Common myeloid progenitor, CD34-positive (primary cell): ENCODE results near the gene SLC17A2.
A peak's percentile ranks its signal among the peaks of the same experiment; 100 is the strongest.

Experiments
- CTCF ChIA-PET: fragments of 350-600 bp; sonication (Branson Sonifier 250); formaldehyde crosslinking; loops from one replicate; lab custom pipeline; 2021; ENCODE audit warnings: antibody characterized with exemption; lab: Charles Lee
- POLR2A ChIA-PET: fragments of 350-600 bp; sonication (Branson Sonifier 250); formaldehyde crosslinking; loops from one replicate; lab custom pipeline; 2021; ENCODE audit warnings: antibody characterized with exemption; lab: Charles Lee
- DNase-seq, 3 donors: peaks; one replicate each; pipeline versions ENCODE4 v3.0.0 to v3.0.0-alpha.2; 2013
- H3K27ac ChIP-seq, 2 experiments: 1 replicate in 1 of 2; 2 replicates in 1 of 2; pipeline ENCODE4 v1.7.0; 2013; ENCODE audit warnings: inconsistent platforms in 2 of 2, low read length in 2 of 2, mild to moderate bottlenecking in 2 of 2, low read depth in 1 of 2, moderate library complexity in 1 of 2; ENCODE audit not compliant: severe bottlenecking in 2 of 2, insufficient read depth in 1 of 2, poor library complexity in 1 of 2
- H3K27me3 ChIP-seq, 5 experiments: replicated peaks in 2 of 5; 1 replicate in 3 of 5; 2 replicates in 2 of 5; pipeline versions ENCODE4 v1.6.1 to v1.7.0; 2013; ENCODE audit warnings: low read length in 4 of 5, mild to moderate bottlenecking in 2 of 5, moderate library complexity in 2 of 5, inconsistent platforms in 1 of 5; ENCODE audit not compliant: insufficient read depth in 5 of 5, control insufficient read depth in 4 of 5
- H3K36me3 ChIP-seq, 4 experiments: 1 replicate in 2 of 4; 2 replicates in 2 of 4; pipeline versions ENCODE4 v1.6.1 to v1.7.0; 2013; ENCODE audit warnings: low read length in 3 of 4, control low read depth in 1 of 4, mild to moderate bottlenecking in 1 of 4; ENCODE audit not compliant: control insufficient read depth in 4 of 4, insufficient read depth in 4 of 4
- H3K4me1 ChIP-seq, 4 experiments: 1 replicate in 3 of 4; 2 replicates in 1 of 4; pipeline versions ENCODE4 v1.6.1 to v1.7.1; 2013; ENCODE audit warnings: low read length in 3 of 4, mild to moderate bottlenecking in 3 of 4, control low read depth in 1 of 4, inconsistent platforms in 1 of 4, moderate library complexity in 1 of 4; ENCODE audit not compliant: control insufficient read depth in 4 of 4, insufficient read depth in 4 of 4; ENCODE audit errors: control extremely low read depth in 1 of 4
- H3K4me3 ChIP-seq, 7 experiments: 1 replicate in 4 of 7; 2 replicates in 3 of 7; pipeline versions ENCODE4 v1.5.1 to v1.7.0; 2013; ENCODE audit warnings: mild to moderate bottlenecking in 7 of 7, low read length in 6 of 7, moderate library complexity in 6 of 7, inconsistent platforms in 2 of 7, low read depth in 2 of 7, control low read depth in 1 of 7; ENCODE audit not compliant: insufficient read depth in 4 of 7, control insufficient read depth in 1 of 7; ENCODE audit errors: extremely low read depth in 1 of 7
- H3K9me3 ChIP-seq, 5 experiments: 1 replicate in 4 of 5; 2 replicates in 1 of 5; pipeline versions ENCODE4 v1.6.1 to v1.7.1; 2013; ENCODE audit warnings: low read length in 4 of 5, mild to moderate bottlenecking in 2 of 5, inconsistent platforms in 1 of 5, low read depth in 1 of 5, moderate library complexity in 1 of 5; ENCODE audit not compliant: control insufficient read depth in 4 of 5, insufficient read depth in 2 of 5; ENCODE audit errors: control extremely low read depth in 1 of 5
- WGBS: methylation state at CpG from one replicate; pipeline ENCODE4 v1.1.5; 2013; ENCODE audit not compliant: insufficient coverage; 5-methylcytosine and 5-hydroxymethylcytosine counted together

The SLC17A2 gene

GRCh38 chr6:25911351-25911750, 19.1 kb downstream of the SLC17A2 start:
- Histone ChIP-seq H3K9me3 (no peaks in the 10 kb centered on the region), H3K27ac (no peak overlapping the region), H3K27me3 (no peaks in the 10 kb centered on the region), H3K36me3 (no peaks in the 10 kb centered on the region), H3K4me1 (peaks cover 0 to 3% (median 0%) of the 10 kb centered on the region in 4 experiments), H3K4me3 (no peak overlapping the region)
- no CpG with 5 or more reads among the region's 4 CpGs for WGBS
- POLR2A ChIA-PET, result no interaction called here
- DNase-seq, result no peak
- CTCF ChIA-PET, result interaction anchor here (1.1 kb wide), 1 partner anchor 9 kb away, joined by 3 read pairs; no protein-coding TSS in a partner anchor

GRCh38 chr6:25907475-25908014, 22.9 kb downstream of the SLC17A2 start:
- Histone ChIP-seq H3K4me1 (peaks cover 0 to 3% (median 0%) of the 10 kb centered on the region in 4 experiments), H3K9me3 (no peaks in the 10 kb centered on the region), H3K27ac (no peak overlapping the region), H3K36me3 (no peaks in the 10 kb centered on the region), H3K4me3 (no peak overlapping the region), H3K27me3 (no peaks in the 10 kb centered on the region)
- ChIA-PET CTCF (interaction anchor here (1.8 kb wide), 1 partner anchor 8 kb away, joined by 5 read pairs; no protein-coding TSS in a partner anchor), POLR2A (interaction anchor here (0.6 kb wide), 1 partner anchor 18 kb away, joined by 6 read pairs; no protein-coding TSS in a partner anchor)
- no CpG with 5 or more reads among the region's 1 CpG for WGBS
- no peak for DNase-seq

- ChIA-PET CTCF (interaction anchor here (1.4 to 2.9 kb wide), 2 partner anchors 13 to 18 kb away, joined by 3 to 6 read pairs; no protein-coding TSS in a partner anchor), POLR2A (no interaction called here)
- Histone ChIP-seq H3K4me1 (peaks cover 0 to 3% (median under 1%) of the 10 kb centered on the region in 4 experiments), H3K27ac (no peak overlapping the region), H3K36me3 (no peaks in the 10 kb centered on the region), H3K27me3 (no peaks in the 10 kb centered on the region), H3K9me3 (no peaks in the 10 kb centered on the region), H3K4me3 (no peak overlapping the region)
- WGBS, result 100% methylated on average over 2 of the region's 4 CpGs
- no peak for DNase-seq
Observed at GRCh38 chr6:25903467-25904099, 26.9 kb downstream of the SLC17A2 start.

DNA sequence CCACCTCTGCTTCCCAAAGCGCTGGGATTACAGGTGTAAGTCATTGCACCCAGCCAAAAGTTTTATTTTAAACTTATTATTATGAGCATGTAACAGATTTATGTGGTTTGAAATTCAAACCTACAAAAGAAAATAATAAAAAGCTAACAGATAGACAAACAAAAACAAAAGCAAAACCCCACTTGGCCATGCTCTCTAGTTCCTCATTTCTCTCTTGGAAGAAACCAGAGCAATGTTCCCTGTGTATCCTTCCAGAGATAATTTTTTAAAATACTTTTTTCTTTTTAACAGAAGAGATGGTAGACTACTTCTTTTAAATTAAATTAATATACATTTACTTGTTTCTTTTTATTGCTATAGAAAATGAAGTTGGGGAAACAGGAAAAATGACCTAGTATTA, 28.4 kb downstream of the SLC17A2 start:
- peak in 2 of 3 donors; percentile 36 to 50 for DNase-seq
- Histone ChIP-seq H3K4me1 (peaks cover 0 to 1% (median 0%) of the 10 kb centered on the region in 4 experiments), H3K4me3 (no peak overlapping the region), H3K9me3 (no peaks in the 10 kb centered on the region), H3K27me3 (no peaks in the 10 kb centered on the region), H3K27ac (no peak overlapping the region), H3K36me3 (no peaks in the 10 kb centered on the region)
- ChIA-PET POLR2A (no interaction called here), CTCF (interaction anchor here (0.6 to 2.9 kb wide), 2 partner anchors 16 to 966 kb away, joined by 3 to 6 read pairs; partner anchors contain the start of gene RIPOR2)
- no CpG with 5 or more reads among the region's 1 CpG for WGBS

DNA sequence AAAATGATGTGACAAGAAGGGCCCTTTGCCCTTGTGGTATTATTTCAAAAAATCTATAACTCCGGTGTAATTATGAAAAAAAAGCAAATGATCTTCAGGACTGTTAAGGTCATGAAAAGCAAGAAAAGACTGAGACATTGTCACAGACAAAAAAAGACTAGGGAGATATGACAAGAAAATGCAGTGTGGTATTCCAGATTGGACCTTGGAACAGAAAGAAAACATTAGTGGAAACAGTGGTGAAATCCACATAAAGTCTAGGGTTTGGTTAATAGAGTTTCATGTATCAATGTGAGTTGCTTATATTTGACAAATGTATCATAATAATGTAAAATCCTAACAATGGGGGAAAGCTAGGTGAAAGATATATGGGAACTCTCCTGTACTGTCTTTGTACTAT, 29.6 kb downstream of the SLC17A2 start:
- WGBS, result 100% methylated on average over 1 of the region's 1 CpG
- CTCF ChIA-PET, result interaction anchor here (2.9 kb wide), 1 partner anchor 15 kb away, joined by 6 read pairs; no protein-coding TSS in a partner anchor
- Histone ChIP-seq H3K36me3 (no peaks in the 10 kb centered on the region), H3K4me3 (no peak overlapping the region), H3K4me1 (peaks cover 0 to 1% (median 0%) of the 10 kb centered on the region in 4 experiments), H3K27ac (no peak overlapping the region), H3K27me3 (no peaks in the 10 kb centered on the region), H3K9me3 (no peaks in the 10 kb centered on the region)
- DNase-seq, result no peak
- POLR2A ChIA-PET, result no interaction called here

DNA sequence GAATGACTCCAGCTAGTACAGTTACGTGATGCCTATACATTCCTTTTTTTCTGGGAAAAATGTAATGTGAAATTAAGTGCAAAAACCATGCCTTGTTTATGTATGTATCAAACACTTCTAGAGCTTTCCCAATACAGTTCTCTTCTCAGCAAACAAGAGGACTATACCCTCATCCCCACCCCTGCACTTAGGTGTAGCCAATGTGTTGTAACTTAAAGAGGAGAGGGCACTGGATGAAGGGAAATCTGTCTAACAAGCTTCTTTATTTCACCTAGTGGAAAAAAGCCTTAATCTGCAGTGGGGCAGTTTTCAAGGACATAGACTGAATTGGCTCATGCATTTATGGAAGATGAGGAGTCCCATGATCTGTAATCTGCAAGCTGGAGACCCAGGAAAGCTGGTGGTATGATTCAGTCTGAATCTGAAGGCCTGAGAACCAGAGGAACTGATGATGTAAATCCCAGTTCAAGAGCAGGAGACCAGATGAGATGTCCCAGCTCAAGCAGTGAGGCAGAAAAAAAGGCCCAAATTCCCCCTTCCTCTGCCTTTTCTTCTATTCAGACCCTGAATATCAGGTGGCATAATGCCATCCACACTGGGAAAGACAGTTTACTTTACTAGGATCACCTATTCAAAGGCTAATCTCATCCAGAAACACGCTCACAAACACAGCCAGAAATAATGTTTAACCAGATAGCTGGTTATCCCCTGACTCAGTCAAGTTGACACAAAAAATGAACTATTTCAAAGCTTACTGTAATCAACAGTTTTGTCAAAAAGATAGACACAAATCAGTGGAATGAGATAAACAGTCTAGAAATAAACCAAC, 30.7 kb downstream of the SLC17A2 start:
- WGBS, result 80% methylated on average over 1 of the region's 2 CpGs
- CTCF ChIA-PET, result interaction anchor here (1.0 to 2.5 kb wide), 6 partner anchors 9 to 33 kb away, joined by 3 to 9 read pairs (median 4); no protein-coding TSS in a partner anchor

More for the DNA sequence above, 30.7 kb downstream of the SLC17A2 start:
- no peaks in the 10 kb centered on the region for H3K36me3 ChIP-seq
- H3K27ac ChIP-seq, result no peak overlapping the region
- DNase-seq, result no peak
- H3K27me3 ChIP-seq, result no peaks in the 10 kb centered on the region
- peaks cover 0 to 1% (median 0%) of the 10 kb centered on the region in 4 experiments for H3K4me1 ChIP-seq
- no peaks in the 10 kb centered on the region for H3K9me3 ChIP-seq
- H3K4me3 ChIP-seq, result no peak overlapping the region
- POLR2A ChIA-PET, result no interaction called here
